Measurements from ENCODE around the gene CDCA8. TPM values are rescaled to one million over a fixed set of nuclear protein-coding genes. Genes with fewer than 3 reads are reported as not detected.

CDCA8 gene
- total and polyA plus RNA-seq, 8 donors, result 3.4 to 32.6 (median 14.4) TPM

- Histone ChIP-seq H3K4me3 (no peak overlapping the region), H3K4me1 (no peaks in the 10 kb centered on the region), H3K27ac (no peak overlapping the region), H3K27me3 (peaks cover 0 to 8% of the 10 kb centered on the region in 2 donors), H3K36me3 (no peaks in the 10 kb centered on the region), H3K9me3 (no peaks in the 10 kb centered on the region)
- intact Hi-C loops (cut with DNase I), result no loop called here
- DNase-seq, result no peak
- no peak for TF ChIP-seq CTCF (IDR thresholded peaks at IDR 0.05)
- ATAC-seq, result no peak
Observed at GRCh38 chr1:37718181-37718900, 26.0 kb downstream of the CDCA8 start.

GRCh38 chr1:37718901-37719571 is 26.7 kb downstream of the CDCA8 start:
- Histone ChIP-seq H3K9me3 (no peaks in the 10 kb centered on the region), H3K4me1 (no peaks in the 10 kb centered on the region), H3K36me3 (no peaks in the 10 kb centered on the region), H3K4me3 (no peak overlapping the region), H3K27ac (no peak overlapping the region), H3K27me3 (peaks cover 0 to 8% of the 10 kb centered on the region in 2 donors)
- TF ChIP-seq CTCF (IDR thresholded peaks at IDR 0.05), result no peak
- intact Hi-C loops (cut with DNase I), result no loop called here
- DNase-seq (no peak), ATAC-seq (no peak)

GRCh38 chr1:37719572-37720195 is 27.4 kb downstream of the CDCA8 start:
- H3K9me3 ChIP-seq, result no peaks in the 10 kb centered on the region
- ATAC-seq, result no peak
- H3K36me3 ChIP-seq, result no peaks in the 10 kb centered on the region
- no peak for DNase-seq
- H3K4me3 ChIP-seq, result no peak overlapping the region
- no peak for TF ChIP-seq CTCF (IDR thresholded peaks at IDR 0.05)
- no peaks in the 10 kb centered on the region for H3K4me1 ChIP-seq
- intact Hi-C loops (cut with DNase I), result no loop called here
- H3K27me3 ChIP-seq, result peaks cover 0 to 10% of the 10 kb centered on the region in 2 donors
- no peak overlapping the region for H3K27ac ChIP-seq

- Histone ChIP-seq H3K27ac (no peak overlapping the region), H3K9me3 (no peaks in the 10 kb centered on the region), H3K4me3 (no peak overlapping the region), H3K27me3 (peaks cover 0 to 18% of the 10 kb centered on the region in 2 donors), H3K4me1 (no peaks in the 10 kb centered on the region), H3K36me3 (no peaks in the 10 kb centered on the region)
- intact Hi-C loops (cut with DNase I), result no loop called here
- DNase-seq (no peak), ATAC-seq (no peak)
- no peak for TF ChIP-seq CTCF (IDR thresholded peaks at IDR 0.05)
Observed at GRCh38 chr1:37720231-37721130, 28.2 kb downstream of the CDCA8 start.

Measured in left lung (tissue), 10 donors.